HepG2 (cell line): Measurements from ENCODE around the gene SPRTN. TPM values are rescaled to one million over a fixed set of nuclear protein-coding genes. Genes with fewer than 3 reads are reported as not detected.

Experiments
- ATAC-seq: fragments of 200-7000 bp; cut with Tn5 transposase; 3 replicates; pipeline ENCODE4 v1.9.1; 2020; ENCODE audit warnings: mild to moderate bottlenecking, moderate library complexity
- BruUV-seq: library from RNA; stranded (reverse); fragments of 400-500 nt; replicated peaks from 2 replicates; lab custom pipeline; 2021; lab: Mats Ljungman, UMichigan
- CTCF ChIA-PET: fragments of 300-600 bp; formaldehyde crosslinking; extraction: SDS; loops from one replicate; lab custom pipeline; 2021; ENCODE audit warnings: low total read pairs, inconsistent platforms, low intra/inter-chr PET ratio; lab: Yijun Ruan, JAX
- POLR2A ChIA-PET: fragments of 350-600 bp; sonication (Branson Sonifier 250); formaldehyde crosslinking; loops from one replicate; lab custom pipeline; 2020; ENCODE audit warnings: antibody characterized with exemption, inconsistent platforms; lab: Yijun Ruan, JAX
- DNase-seq: peaks from one replicate; pipeline ENCODE4 v3.0.0-alpha.2; 2015; ENCODE audit warnings: low spot score
- FAIRE-seq: peaks from 3 replicates; lab custom pipeline; 2011; peaks lifted over from hg19 to GRCh38; lab: Jason Lieb, UNC
- H2AFZ ChIP-seq: one replicate; pipeline ENCODE4 v1.6.1; 2011; ENCODE audit warnings: low read length, inconsistent platforms
- H3K27ac ChIP-seq: fragments of 300-600 bp; 3 replicates; pipeline ENCODE4 v1.8.0; 2011; ENCODE audit warnings: mixed run types, mild to moderate bottlenecking, mixed read lengths, low read length, inconsistent platforms; ENCODE audit not compliant: insufficient read depth; ENCODE audit errors: extremely low read length
- H3K27me3 ChIP-seq, 2 experiments: fragments of 200-600 bp in 1 of 2; 2 replicates in 1 of 2; 3 replicates in 1 of 2; pipeline versions ENCODE4 v1.6.0 to v1.8.0; 2011; ENCODE audit warnings: low read length in 2 of 2, mild to moderate bottlenecking in 2 of 2, moderate library complexity in 2 of 2, inconsistent platforms in 1 of 2; ENCODE audit not compliant: insufficient read depth in 2 of 2, control insufficient read depth in 1 of 2
- H3K36me3 ChIP-seq, 2 experiments: fragments of 200-600 bp in 1 of 2; replicated peaks in 1 of 2; 2 replicates in 1 of 2; 3 replicates in 1 of 2; pipeline versions ENCODE4 v1.5.1 to v1.8.0; 2011; ENCODE audit warnings: low read length in 2 of 2, inconsistent platforms in 1 of 2; ENCODE audit not compliant: insufficient read depth in 2 of 2, control insufficient read depth in 1 of 2
- H3K4me1 ChIP-seq: 2 replicates; pipeline ENCODE4 v1.5.1; 2012; ENCODE audit warnings: low read length, inconsistent platforms; ENCODE audit not compliant: insufficient read depth
- H3K4me2 ChIP-seq: 2 replicates; pipeline ENCODE4 v1.6.0; 2011; ENCODE audit warnings: low read depth, low read length, inconsistent platforms
- H3K4me3 ChIP-seq, 3 experiments: fragments of 200-600 bp in 1 of 3; sonication (generic), shearing (Covaris generic) in 1 of 3; replicated peaks in 1 of 3; 2 replicates each; pipeline ENCODE4 v1.5.1; 2011 to 2016; ENCODE audit warnings: low read length in 3 of 3, inconsistent platforms in 2 of 3, low read depth in 2 of 3, mild to moderate bottlenecking in 2 of 3, control low read depth in 1 of 3, mixed read lengths in 1 of 3; ENCODE audit not compliant: insufficient read depth in 1 of 3
- H3K79me2 ChIP-seq: one replicate; pipeline ENCODE4 v1.6.1; 2011; ENCODE audit warnings: low read length, inconsistent platforms; ENCODE audit not compliant: insufficient read depth
- H3K9ac ChIP-seq: 2 replicates; pipeline ENCODE4 v1.6.0; 2011; ENCODE audit warnings: mild to moderate bottlenecking, low read depth, low read length, inconsistent platforms; ENCODE audit not compliant: insufficient read depth
- H3K9me3 ChIP-seq: 2 replicates; pipeline ENCODE4 v1.5.1; 2012; ENCODE audit warnings: mild to moderate bottlenecking, low read length
- H4K20me1 ChIP-seq: 2 replicates; pipeline ENCODE4 v1.6.0; 2011; ENCODE audit warnings: inconsistent platforms, mild to moderate bottlenecking, low read length, moderate library complexity; ENCODE audit not compliant: insufficient read depth
- ARNT2 ChIP-seq: sonication (generic); formaldehyde crosslinking; IDR thresholded peaks from 2 replicates; pipeline ENCODE4 v1.8.0; 2022; ENCODE audit warnings: mild to moderate bottlenecking, low read depth, missing genetic modification reagents, moderate library complexity
- HNRNPUL1 ChIP-seq: fragments of 200-400 bp; formaldehyde crosslinking; IDR thresholded peaks from 2 replicates; pipeline ENCODE4 v1.6.1; 2017; ENCODE audit warnings: low read depth, mild to moderate bottlenecking, low read length, moderate library complexity
- KAT2B ChIP-seq: fragments of 150-350 bp; IDR thresholded peaks from 2 replicates; pipeline ENCODE4 v1.6.1; 2014; ENCODE audit warnings: low read depth, low read length, borderline replicate concordance
- KLF13 ChIP-seq: sonication (generic); formaldehyde crosslinking; IDR thresholded peaks from 2 replicates; pipeline ENCODE4 v1.4.0; 2020; ENCODE audit warnings: mild to moderate bottlenecking, missing genetic modification reagents
- MIXL1 ChIP-seq: IDR thresholded peaks from 2 replicates; pipeline ENCODE4 v1.6.1; 2016
- NCOA1 ChIP-seq: sonication (generic); formaldehyde crosslinking; IDR thresholded peaks from 2 replicates; pipeline ENCODE4 v1.9.0; 2021; ENCODE audit warnings: missing genetic modification reagents
- NFE2L2 ChIP-seq: fragments of 150-350 bp; IDR thresholded peaks from 2 replicates; pipeline ENCODE4 v1.6.1; 2014; ENCODE audit warnings: low read length
- REPIN1 ChIP-seq: sonication (generic); formaldehyde crosslinking; IDR thresholded peaks from 2 replicates; pipeline ENCODE4 v1.8.0; 2022; ENCODE audit warnings: missing genetic modification reagents, low read depth, mild to moderate bottlenecking, borderline replicate concordance
- SIN3B ChIP-seq: fragments of 150-350 bp; IDR thresholded peaks from 2 replicates; pipeline ENCODE4 v1.6.1; 2014; ENCODE audit warnings: low read length
- TP53 ChIP-seq: sonication (generic); formaldehyde crosslinking; conservative IDR thresholded peaks from 2 replicates; pipeline ENCODE4 v1.4.0; 2020; ENCODE audit warnings: missing genetic modification reagents
- YY1 ChIP-seq: IDR thresholded peaks from 2 replicates; pipeline ENCODE4 v1.6.1; 2011; ENCODE audit warnings: low read length, low read depth, moderate library complexity, mild to moderate bottlenecking; ENCODE audit not compliant: insufficient read depth, insufficient replicate concordance
- ZNF552 ChIP-seq: sonication (generic); formaldehyde crosslinking; IDR thresholded peaks from 2 replicates; pipeline ENCODE4 v1.9.0; 2022; ENCODE audit warnings: missing genetic modification reagents, mild to moderate bottlenecking, borderline replicate concordance
- WGBS: methylation state at CpG from one replicate; pipeline ENCODE4 v1.1.6; 2017; ENCODE audit warnings: low lambda C conversion rate; 5-methylcytosine and 5-hydroxymethylcytosine counted together
- in situ Hi-C: cut with HindIII; loops from 2 replicates; pipeline ENCODE4 v1.10.0; 2017; ENCODE audit warnings: low pct_unique_long_range_greater_than_20kb; ENCODE audit not compliant: extremely low pct_ligation_motif_present
- intact Hi-C: fragments of 100-400 bp; cut with micrococcal nuclease; formaldehyde crosslinking; loops from one replicate; pipeline ENCODE4 v1.10.0; 2022; ENCODE audit not compliant: unreplicated experiment
- polyA plus RNA-seq, 8 experiments: library from polyadenylated mRNA; depleted of rRNA in 3 of 8; stranded (reverse) in 7 of 8; unstranded in 1 of 8; fragments of >200 nt; fragmentation: Illumina TruSeq in 4 of 8; extraction: Trizol in 4 of 8; gene quantifications; 2 replicates each; pipeline versions ENCODE4 v1.2.1 to v1.2.3, GENCODE V29; 2011 to 2016; ENCODE audit warnings: low read depth in 4 of 8, missing spikeins in 1 of 8, mixed read lengths in 1 of 8; ENCODE audit not compliant: insufficient read depth in 1 of 8
- total RNA-seq, 5 experiments: library from RNA; depleted of rRNA; stranded (reverse); fragments of >200 nt; fragmentation: Illumina TruSeq; extraction: Trizol; gene quantifications; 2 replicates each; pipeline ENCODE4 v1.2.3, GENCODE V29; 2016; ENCODE audit warnings: low read depth in 1 of 5
- TF ChIP-seq, protein P1 (sequence below): sonication (generic); formaldehyde crosslinking; IDR thresholded peaks from 2 replicates; pipeline ENCODE4 v1.4.0; 2020; ENCODE audit warnings: missing genetic modification reagents
- TF ChIP-seq, protein P2 (sequence below): sonication (generic); formaldehyde crosslinking; IDR thresholded peaks from 2 replicates; pipeline ENCODE4 v1.4.0; 2020; ENCODE audit warnings: mild to moderate bottlenecking, missing genetic modification reagents, borderline replicate concordance
- TF ChIP-seq, protein P3 (sequence below): sonication (generic); formaldehyde crosslinking; conservative IDR thresholded peaks from 2 replicates; pipeline ENCODE4 v1.4.0; 2020; ENCODE audit warnings: missing genetic modification reagents
- TF ChIP-seq, protein P4 (sequence below): sonication (generic); formaldehyde crosslinking; IDR thresholded peaks from 2 replicates; pipeline ENCODE4 v1.8.0; 2022; ENCODE audit warnings: missing genetic modification reagents, mild to moderate bottlenecking, borderline replicate concordance
- TF ChIP-seq, protein P5 (sequence below): sonication (generic); formaldehyde crosslinking; IDR thresholded peaks from 2 replicates; pipeline ENCODE4 v1.8.0; 2022; ENCODE audit warnings: mild to moderate bottlenecking, missing genetic modification reagents, moderate library complexity

Gene SPRTN
- total and polyA plus RNA-seq, 2 of the 13 experiments (the other 11 are each of a cell fraction or from before 2014, with no cell fraction given) = 4.2 to 15.2 TPM

DNA sequence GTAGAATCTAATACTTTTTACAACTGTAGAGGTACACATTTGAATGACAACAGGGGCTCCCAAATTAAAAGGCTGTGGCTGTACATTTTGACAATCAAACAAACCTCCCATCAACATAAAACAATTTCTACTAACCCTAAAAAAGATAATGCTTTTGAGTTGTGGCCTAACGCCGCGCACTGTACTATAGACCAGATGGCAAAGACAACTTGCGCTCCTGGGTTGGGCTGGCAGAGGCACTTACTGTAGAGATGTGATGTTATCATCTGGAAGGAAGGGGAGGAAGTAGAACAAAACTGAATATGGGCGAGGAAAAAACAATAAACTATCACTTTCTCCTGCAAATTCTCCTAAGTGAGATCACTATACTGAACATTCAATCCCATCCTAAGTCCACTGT, 26.1 kb downstream of the SPRTN start:
- WGBS = 97% methylated on average over 5 of the region's 5 CpGs
- TF ChIP-seq, protein P1, sequence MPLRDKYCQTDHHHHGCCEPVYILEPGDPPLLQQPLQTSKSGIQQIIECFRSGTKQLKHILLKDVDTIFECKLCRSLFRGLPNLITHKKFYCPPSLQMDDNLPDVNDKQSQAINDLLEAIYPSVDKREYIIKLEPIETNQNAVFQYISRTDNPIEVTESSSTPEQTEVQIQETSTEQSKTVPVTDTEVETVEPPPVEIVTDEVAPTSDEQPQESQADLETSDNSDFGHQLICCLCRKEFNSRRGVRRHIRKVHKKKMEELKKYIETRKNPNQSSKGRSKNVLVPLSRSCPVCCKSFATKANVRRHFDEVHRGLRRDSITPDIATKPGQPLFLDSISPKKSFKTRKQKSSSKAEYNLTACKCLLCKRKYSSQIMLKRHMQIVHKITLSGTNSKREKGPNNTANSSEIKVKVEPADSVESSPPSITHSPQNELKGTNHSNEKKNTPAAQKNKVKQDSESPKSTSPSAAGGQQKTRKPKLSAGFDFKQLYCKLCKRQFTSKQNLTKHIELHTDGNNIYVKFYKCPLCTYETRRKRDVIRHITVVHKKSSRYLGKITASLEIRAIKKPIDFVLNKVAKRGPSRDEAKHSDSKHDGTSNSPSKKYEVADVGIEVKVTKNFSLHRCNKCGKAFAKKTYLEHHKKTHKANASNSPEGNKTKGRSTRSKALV (CRISPR knock-in tag) = no peak
- TF ChIP-seq ARNT2 (CRISPR knock-in tag) (no peak), KLF13 (CRISPR knock-in tag) (no peak), NCOA1 (CRISPR knock-in tag) (no peak), NFE2L2 (no peak), SIN3B (no peak), TP53 (no peak), MIXL1 (no peak), REPIN1 (CRISPR knock-in tag) (no peak), YY1 (no peak), ZNF552 (CRISPR knock-in tag) (no peak), HNRNPUL1 (no peak), KAT2B (no peak)
- TF ChIP-seq, protein P2, sequence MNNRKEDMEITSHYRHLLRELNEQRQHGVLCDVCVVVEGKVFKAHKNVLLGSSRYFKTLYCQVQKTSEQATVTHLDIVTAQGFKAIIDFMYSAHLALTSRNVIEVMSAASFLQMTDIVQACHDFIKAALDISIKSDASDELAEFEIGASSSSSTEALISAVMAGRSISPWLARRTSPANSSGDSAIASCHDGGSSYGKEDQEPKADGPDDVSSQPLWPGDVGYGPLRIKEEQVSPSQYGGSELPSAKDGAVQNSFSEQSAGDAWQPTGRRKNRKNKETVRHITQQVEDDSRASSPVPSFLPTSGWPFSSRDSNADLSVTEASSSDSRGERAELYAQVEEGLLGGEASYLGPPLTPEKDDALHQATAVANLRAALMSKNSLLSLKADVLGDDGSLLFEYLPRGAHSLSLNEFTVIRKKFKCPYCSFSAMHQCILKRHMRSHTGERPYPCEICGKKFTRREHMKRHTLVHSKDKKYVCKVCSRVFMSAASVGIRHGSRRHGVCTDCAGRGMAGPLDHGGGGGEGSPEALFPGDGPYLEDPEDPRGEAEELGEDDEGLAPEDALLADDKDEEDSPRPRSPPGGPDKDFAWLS (CRISPR knock-in tag) = no peak
- TF ChIP-seq, protein P3, sequence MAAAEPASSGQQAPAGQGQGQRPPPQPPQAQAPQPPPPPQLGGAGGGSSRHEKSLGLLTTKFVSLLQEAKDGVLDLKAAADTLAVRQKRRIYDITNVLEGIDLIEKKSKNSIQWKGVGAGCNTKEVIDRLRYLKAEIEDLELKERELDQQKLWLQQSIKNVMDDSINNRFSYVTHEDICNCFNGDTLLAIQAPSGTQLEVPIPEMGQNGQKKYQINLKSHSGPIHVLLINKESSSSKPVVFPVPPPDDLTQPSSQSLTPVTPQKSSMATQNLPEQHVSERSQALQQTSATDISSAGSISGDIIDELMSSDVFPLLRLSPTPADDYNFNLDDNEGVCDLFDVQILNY (CRISPR knock-in tag) = no peak
- TF ChIP-seq, protein P4, sequence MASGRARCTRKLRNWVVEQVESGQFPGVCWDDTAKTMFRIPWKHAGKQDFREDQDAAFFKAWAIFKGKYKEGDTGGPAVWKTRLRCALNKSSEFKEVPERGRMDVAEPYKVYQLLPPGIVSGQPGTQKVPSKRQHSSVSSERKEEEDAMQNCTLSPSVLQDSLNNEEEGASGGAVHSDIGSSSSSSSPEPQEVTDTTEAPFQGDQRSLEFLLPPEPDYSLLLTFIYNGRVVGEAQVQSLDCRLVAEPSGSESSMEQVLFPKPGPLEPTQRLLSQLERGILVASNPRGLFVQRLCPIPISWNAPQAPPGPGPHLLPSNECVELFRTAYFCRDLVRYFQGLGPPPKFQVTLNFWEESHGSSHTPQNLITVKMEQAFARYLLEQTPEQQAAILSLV = no peak
- TF ChIP-seq, protein P5, sequence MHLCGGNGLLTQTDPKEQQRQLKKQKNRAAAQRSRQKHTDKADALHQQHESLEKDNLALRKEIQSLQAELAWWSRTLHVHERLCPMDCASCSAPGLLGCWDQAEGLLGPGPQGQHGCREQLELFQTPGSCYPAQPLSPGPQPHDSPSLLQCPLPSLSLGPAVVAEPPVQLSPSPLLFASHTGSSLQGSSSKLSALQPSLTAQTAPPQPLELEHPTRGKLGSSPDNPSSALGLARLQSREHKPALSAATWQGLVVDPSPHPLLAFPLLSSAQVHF (CRISPR knock-in tag) = no peak

More for the DNA sequence above, 26.1 kb downstream of the SPRTN start:
- H2AFZ ChIP-seq = no peak overlapping the region
- H3K4me2 ChIP-seq = no peak overlapping the region
- H3K9ac ChIP-seq = no peak overlapping the region
- no TSS peak for BruUV-seq
- in situ Hi-C loops = no loop called here
- CTCF ChIA-PET = no interaction called here
- no peak overlapping the region for H3K4me3 ChIP-seq
- peaks cover 4 to 55% of the 10 kb centered on the region in 2 experiments for H3K36me3 ChIP-seq
- peaks cover 4% of the 10 kb centered on the region for H4K20me1 ChIP-seq
- FAIRE-seq (no peak), ATAC-seq (no peak), DNase-seq (no peak)
- no peaks in the 10 kb centered on the region for H3K9me3 ChIP-seq
- H3K27me3 ChIP-seq = no peaks in the 10 kb centered on the region
- H3K79me2 ChIP-seq = peaks cover under 1% of the 10 kb centered on the region
- H3K4me1 ChIP-seq = no peaks in the 10 kb centered on the region
- intact Hi-C loops = no loop called here
- H3K27ac ChIP-seq = no peak overlapping the region
- POLR2A ChIA-PET = no interaction called here
